Endothelial cell of umbilical vein (primary cell): ENCODE results near the gene DYNLT1.

Source experiments
- CTCF ChIP-seq, 2 donors: IDR thresholded peaks; 1 replicate in 1 of 2; 2 replicates in 1 of 2; pipeline ENCODE4 v1.5.1; 2011; ENCODE audit warnings: low read length in 2 of 2, mild to moderate bottlenecking in 2 of 2, moderate library complexity in 2 of 2, control low read depth in 1 of 2, inconsistent platforms in 1 of 2, low read depth in 1 of 2; ENCODE audit not compliant: insufficient read depth in 1 of 2; ENCODE audit errors: extremely low read depth in 1 of 2
- EZH2 ChIP-seq: IDR thresholded peaks from 2 replicates; pipeline ENCODE4 v1.6.1; 2012; ENCODE audit warnings: borderline replicate concordance, low read depth, mild to moderate bottlenecking, moderate library complexity, low read length, inconsistent platforms; ENCODE audit not compliant: severe bottlenecking
- FOS ChIP-seq: IDR thresholded peaks from 2 replicates; pipeline ENCODE4 v1.6.1; 2011; ENCODE audit warnings: mild to moderate bottlenecking, low read length, moderate library complexity, borderline replicate concordance; ENCODE audit not compliant: insufficient read depth
- GATA2 ChIP-seq: IDR thresholded peaks from 2 replicates; pipeline ENCODE4 v1.7.0; 2011; ENCODE audit warnings: low read depth, mild to moderate bottlenecking, moderate library complexity, mixed read lengths, low read length; ENCODE audit not compliant: insufficient read length, insufficient read depth
- JUN ChIP-seq: IDR thresholded peaks from 2 replicates; pipeline ENCODE4 v1.6.1; 2011; ENCODE audit warnings: borderline replicate concordance, low read depth; ENCODE audit not compliant: insufficient read length, insufficient read depth
- MAX ChIP-seq: IDR thresholded peaks from 2 replicates; pipeline ENCODE4 v1.6.1; 2011; ENCODE audit not compliant: insufficient read depth, insufficient read length
- POLR2A ChIP-seq: IDR thresholded peaks from 2 replicates; pipeline ENCODE4 v1.6.1; 2012; ENCODE audit warnings: low read depth, mild to moderate bottlenecking, control low read depth, low read length
- POLR2AphosphoS5 ChIP-seq: IDR thresholded peaks from 2 replicates; pipeline ENCODE4 v1.6.1; 2012; ENCODE audit warnings: low read depth, mild to moderate bottlenecking, control low read depth, low read length, moderate library complexity; ENCODE audit not compliant: insufficient read depth

- TF ChIP-seq CTCF (IDR thresholded peaks at IDR 0.05; ENCODE audit: extremely low read depth in 1 of 2, insufficient read depth in 1 of 2, low read depth in 1 of 2, low read length in 2 of 2) (no peak), GATA2 (no peak), POLR2A (no peak), EZH2 (no peak), MAX (no peak), POLR2AphosphoS5 (no peak), JUN (no peak), FOS (no peak)
Measured at GRCh38 chr6:158604048-158604406, 40.5 kb downstream of the DYNLT1 start.
